Measurements from ENCODE around the gene OR5K1.

- no peak for TF ChIP-seq POLR2AphosphoS5 (IDR thresholded peaks at IDR 0.05; ENCODE audit: low read depth, low read length)
- 0 out of 2 replicates have a peak, but pooled peaks have one; percentile 32 for TF ChIP-seq POLR2A (IDR thresholded peaks at IDR 0.05; ENCODE audit: low read depth, low read length)
These were observed 17.0 kb upstream of the OR5K1 start for GRCh38 chr3:98445949-98446406.
